ENCODE results near the gene OSTC.

The OSTC gene

DNA sequence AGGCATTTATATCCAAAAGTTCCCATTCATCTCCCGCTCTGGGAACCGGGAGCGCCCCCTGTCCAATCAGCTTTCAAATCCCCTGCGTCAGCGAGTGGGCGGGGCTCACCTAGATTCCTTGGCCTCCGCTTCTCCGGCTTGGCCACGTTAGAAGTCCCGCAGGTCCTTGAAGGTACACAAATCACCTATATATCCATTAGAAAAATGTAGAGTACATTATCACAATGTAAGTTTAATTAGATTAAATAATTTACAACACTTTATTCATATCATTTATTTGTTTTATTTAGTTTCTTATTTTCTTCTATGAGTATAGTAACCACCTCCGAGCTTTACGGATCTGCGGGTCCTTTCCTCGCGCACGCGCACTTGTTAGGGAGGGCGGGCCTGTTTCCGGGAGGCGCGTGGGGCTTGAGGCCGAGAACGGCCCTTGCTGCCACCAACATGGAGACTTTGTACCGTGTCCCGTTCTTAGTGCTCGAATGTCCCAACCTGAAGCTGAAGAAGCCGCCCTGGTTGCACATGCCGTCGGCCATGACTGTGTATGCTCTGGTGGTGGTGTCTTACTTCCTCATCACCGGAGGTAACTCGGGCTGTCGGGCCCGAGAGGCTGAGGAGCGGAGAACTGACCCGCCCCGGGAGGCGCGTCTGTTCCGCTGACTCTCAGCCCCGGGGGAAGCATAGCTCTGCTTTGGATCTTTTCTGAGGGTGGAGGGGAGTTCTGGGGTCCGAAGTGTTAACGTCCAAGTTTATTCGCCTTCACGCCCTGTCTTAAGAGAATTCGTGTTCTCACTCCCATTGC is at the start of gene OSTC:
OSTC (plus strand) TSS at position 388 of the 802 bp plus-strand sequence; CDS start at position 445, 57 bp downstream.
- DNase-seq (ENCODE audit: low spot score), result peak; percentile 58

DNA sequence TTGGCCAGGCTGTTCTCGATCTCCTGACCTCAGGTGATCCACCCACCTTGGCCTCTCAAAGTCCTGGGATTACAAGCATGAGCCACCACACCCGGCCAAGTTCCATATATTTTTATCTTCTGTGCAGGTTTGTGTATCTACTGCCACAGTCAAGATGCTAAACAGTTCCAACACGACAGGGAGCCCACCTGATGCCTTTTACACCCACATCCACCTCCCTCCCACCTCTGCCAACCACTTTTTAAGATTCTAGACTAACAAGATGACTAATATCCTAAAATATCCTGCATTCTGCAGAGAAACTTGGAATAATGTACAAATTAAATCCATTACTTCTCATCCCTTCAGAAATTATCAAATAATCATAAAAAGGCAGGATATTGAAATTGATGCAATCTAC is 49.3 kb upstream of the OSTC start:
- DNase-seq (ENCODE audit: low spot score), result no peak

DNA sequence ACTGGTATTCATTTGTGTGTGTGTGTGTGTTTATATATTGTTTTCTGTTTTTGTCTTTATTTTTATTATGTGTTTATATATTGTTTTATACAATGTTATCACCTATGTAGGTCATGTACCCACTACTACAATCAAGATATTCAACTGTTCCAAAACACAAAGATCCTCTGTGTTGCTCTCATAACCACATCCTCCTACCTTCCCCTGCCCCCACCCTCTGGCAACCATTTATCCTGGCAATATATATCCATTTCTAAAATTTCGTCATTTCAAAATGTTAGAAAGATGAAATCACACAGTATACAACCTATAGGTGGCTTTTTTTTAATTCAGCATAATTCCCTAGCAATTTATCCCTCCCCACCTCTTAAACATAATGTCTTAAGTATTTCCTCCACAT is 48.9 kb upstream of the OSTC start:
- DNase-seq (ENCODE audit: low spot score), result no peak

DNA sequence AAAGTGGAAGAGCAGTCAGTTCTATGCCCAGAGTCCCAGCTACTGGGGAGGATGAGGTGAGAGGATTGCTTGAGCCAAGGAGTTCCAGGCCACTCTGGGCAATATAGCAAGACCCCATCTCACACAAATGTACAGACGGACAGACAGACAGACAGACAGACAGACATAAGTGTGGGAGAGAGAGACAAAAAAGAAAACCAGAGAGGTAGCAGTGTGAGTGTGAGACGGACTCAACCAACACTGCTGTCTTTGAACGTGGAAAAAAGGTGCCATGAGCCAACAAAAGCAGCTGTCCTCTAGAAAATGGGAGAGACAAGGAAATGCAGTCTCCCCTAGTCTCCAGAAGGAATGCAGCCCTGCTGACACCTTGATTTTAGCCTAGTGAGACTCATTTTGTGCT is 48.2 kb upstream of the OSTC start:
- no peak for DNase-seq (ENCODE audit: low spot score)

DNA sequence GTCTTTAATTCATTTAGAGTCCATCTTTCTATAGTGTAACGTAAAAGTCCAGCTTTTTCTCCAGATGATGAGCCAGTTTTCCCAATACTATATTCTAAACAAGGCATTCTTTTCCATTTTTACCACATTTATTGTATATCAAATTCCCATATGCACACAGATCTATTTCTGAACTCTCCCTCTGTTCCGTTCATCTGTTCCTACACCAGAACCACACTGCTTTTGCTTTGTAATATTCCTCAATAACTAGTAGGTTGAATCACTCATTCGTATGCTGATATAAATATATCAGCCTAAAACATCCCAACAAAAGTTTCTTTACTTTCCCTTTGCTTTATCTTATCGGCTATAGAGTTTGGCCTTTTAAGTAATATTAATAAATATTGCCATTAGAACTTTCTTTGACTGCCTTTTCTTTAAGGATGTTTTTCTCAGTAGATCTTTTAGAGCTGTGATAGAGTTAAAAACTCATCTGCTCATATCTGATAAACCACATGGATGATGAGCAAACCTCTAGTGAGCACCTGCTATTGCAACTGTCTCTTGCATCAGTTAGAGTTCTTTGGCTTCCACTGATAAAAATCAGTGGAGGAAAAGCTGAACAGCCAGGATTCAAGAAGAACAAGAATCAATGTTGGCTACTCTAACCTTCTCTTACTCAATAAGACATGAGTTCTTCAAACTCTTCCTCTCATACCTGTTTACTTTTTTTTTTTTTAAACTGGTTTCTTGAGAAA is 43.2 kb upstream of the OSTC start:
- no peak for DNase-seq (ENCODE audit: low spot score)

DNA sequence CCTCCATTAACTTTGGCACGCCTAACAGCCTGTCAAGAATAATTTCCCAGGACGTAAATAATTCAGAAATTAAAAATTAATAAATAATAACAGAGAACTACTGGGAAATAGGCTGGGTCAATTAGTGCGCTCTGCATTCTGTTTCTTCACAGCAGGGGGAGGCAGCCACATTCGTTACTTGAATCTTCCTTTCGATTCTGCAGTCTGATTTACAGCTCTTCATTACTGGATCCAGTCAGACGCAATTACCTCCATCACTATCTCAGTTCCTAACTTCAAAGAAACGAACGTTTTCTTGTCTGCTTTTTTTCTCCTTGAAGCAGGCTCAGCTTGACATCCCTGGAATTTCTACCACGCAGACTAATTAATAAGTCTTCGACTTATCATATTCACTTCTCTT is 39.0 kb upstream of the OSTC start:
- DNase-seq (ENCODE audit: low spot score), result no peak

DNA sequence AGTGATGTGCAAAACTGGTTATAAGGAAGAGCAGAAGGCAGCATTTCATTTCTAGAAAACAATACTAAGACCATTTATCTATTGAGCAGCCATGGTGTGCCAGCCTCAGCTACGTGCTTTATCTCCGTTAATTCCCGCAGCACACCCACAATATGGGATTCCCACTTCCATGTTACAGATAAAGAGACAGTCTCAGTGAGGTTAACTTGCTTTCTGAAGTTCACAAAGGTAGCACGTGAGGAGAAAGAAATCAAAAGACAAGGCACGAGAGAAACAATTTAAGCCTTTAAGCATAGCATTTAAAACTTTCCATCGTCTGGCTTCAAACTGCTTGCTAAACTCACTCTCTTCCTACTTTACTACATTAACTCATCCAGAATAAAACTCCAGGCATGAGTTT is 38.0 kb upstream of the OSTC start:
- no peak for DNase-seq (ENCODE audit: low spot score)

DNA sequence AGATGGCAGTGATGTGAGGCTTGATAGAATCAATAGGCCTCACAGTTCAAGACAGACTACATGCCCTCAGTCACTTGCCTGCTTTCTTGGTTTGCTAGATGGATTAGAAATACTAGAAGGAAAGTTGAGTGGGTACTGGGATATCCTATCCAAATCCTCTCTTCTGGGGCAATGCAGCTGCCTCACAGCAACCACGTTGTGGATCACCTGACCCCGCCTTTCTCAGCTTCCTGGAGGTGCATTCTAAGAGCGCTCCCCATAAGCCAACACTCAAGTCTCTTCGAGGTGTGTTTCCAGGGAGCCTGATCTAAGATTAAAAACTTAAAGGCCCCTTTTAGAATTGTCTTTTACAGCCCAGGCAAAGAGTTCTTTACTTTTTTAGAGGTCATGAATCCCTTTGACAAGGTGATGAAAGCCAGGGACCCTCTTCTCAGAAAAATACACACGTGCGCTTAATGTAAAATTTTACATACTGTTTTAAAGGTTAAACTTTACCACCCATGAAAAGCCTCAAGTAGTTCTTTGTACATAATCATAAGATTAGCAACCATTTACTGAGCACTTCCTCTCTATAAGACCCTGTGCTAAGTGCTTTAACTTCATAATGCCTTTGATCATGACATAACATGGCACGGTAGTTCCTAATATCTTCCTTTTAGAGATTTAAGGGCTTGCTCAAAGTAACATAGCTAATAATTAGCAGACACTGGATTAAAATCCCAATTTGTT is 30.9 kb upstream of the OSTC start:
- no peak for DNase-seq (ENCODE audit: low spot score)

DNA sequence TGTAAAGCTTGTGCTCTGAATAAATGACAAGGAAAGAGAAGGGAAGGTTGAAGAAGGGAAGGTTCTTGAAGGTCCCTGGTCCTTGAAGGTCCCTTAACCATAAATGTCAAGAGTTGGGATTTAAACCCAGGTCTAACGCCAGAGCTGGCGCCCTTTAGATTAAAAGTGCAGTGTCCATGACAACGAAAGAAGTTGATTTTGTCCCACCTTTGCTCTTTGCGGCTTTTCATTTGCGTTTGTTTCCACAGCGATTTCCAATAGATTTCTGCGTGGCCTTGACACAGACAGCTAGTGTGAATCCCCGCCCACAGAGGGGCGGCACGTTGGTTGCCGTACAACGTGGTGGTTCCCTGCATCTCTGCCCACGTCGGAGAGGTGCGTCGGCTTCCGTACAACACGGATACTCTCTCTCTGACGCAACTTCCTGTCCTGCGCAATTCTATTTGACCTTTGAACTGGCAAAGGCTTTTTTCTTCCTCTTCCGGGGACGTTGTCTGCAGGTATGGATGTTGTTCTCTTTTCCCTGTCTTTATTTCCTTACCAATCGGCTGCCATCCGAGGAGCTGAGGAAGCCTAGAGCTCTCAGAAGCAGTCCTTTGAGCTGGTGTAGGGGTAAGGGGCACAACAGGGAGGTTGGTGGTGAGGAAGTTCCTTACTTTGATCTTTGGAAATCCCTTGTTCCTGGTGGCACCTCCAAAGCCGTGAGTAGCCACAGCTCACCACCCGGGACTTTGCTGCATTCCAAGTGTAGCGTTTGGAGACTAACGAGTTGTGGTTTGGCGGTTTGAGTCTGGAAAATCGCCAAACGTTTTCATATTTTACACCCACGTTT is 30.1 kb upstream of the OSTC start, which contains the start of gene RPL34:
RPL34 (plus strand) TSS at position 476 of the 832 bp plus-strand sequence. CDS start 1,384 bp downstream, outside the sequence.
- DNase-seq (ENCODE audit: low spot score), result peak; percentile 60

DNA sequence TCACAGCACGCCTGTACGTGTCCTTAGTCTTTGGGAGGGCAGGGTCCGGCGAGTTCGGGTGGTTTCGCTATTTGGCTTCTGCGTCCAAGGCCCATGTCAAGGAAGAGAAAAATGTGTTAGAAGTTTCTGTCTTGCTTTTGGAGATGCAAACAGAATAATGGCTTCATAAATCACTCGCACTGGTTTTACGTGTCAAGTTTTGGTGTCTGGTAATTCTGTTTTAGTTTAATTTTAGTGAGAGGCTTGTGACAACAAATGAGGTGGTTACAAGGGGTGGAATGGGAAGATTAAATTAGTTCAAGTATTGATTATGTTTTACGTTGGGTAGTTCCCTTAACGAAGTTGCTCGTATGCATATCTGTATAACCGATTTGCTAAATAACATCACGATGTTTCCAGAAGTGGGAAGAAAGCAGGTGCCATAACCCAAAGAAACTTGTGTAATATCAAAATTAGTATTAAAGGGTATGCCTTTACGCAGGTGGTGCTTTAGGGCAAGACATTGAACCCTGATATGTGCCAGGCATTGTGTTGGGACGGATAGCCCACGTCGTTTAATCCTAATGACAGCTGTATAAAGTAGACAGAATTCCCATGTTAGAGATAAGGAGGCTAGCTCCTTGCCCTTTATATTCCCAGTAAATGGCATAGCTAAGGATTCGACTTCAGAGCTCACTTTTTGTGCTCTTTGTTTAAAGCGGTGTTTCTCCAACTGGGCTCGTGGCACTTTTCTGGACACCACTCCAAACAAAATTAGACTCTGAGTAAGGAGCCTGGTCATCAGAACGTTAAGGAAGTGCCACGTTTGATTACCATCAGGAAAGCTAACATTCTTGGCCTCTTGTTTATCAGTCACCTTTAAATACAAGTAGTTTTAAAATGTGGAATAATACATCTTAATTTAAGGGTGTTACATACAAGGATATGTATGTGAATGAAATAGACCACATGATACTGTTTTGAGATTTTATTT is 29.2 kb upstream of the OSTC start:
- DNase-seq (ENCODE audit: low spot score), result no peak

DNA sequence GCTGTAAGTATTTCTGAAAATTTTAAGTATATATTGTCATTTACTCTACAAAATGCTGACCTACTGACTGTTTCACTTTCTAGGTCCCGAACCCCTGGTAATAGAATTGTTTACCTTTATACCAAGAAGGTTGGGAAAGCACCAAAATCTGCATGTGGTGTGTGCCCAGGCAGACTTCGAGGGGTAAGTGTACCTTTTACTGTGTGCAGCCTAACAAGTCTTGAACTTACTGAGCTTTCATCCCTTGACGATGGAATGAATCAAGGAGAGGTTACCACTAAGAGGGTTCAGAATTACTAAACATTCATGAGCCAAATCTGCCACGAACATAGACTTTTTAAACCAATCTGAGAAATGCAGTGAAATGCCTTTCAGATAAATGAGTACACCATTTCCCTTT is 28.4 kb upstream of the OSTC start:
- DNase-seq (ENCODE audit: low spot score), result no peak

DNA sequence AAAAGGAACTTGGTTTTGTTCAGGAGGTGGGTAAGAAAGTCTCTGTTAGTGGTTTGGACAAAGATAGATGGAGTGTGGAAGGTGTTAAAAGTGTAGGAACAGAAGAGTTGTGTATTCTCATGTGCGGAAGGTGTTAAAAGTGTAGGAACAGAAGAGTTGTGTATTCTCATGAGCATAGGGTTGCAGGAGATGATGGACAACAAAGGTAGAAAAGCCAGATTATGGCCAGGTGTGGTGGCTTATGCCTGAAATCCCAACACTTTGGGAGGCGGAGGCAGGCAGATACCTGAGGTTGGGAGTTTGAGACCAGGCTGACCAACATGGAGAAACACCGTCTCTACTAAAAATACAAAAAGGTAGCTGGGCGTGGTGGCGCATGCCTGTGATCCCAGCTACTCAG is 27.6 kb upstream of the OSTC start:
- no peak for DNase-seq (ENCODE audit: low spot score)

DNA sequence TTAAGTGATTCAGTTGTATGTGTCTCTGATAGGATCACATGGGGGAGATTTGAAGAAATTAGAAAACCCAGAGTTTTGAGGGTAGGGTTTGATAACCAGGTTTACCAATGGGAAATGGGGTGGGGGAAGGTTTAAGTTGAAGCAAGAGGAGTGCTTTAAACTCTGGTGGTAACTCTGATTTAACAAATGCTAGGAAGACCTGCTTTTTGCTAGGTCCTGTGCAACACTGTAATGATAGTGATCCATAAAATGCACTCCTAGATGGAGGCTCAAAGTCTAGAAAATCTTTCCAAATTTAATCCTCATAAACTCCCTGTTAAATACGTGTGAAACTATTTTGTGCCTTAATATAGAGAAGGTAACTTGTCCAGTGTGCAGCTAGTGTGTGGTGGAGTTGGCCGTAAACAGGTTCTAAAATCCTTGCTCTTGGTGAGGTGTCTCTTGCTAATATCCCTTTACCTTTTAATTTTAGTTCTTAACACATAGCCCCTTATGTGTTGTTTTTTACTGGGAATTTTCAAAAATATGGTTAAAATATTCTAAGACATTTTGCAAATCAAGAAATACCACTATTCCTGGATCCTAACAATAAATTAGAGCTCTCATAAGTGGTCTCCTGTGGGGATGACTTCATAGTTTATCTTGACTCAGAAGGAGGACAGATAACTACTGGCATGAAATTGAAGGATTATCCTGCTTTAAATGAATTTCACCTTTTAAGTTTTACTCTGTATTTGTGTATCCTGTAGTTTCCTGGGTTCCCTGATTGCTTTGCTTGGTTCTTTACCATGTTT is 25.9 kb upstream of the OSTC start:
- no peak for DNase-seq (ENCODE audit: low spot score)

DNA sequence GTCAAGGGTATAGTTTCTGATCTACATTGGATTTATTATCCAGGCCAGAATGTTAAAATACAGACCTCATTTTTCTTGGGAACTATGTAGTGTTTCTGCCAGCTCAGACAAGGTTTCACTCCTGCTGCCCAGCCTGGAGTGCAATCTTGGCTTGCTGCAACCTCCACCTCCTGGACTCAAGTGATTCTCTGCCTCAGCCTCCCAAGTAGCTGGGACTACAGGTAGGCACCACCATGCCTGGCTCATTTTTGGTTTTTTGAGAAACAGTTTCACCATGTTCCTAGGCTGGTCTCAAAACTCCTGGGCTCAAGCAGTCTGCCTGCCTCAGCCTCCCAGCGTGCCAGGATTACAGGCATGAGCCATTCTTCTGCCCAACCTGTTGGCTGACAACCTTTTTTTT is 24.3 kb upstream of the OSTC start:
- DNase-seq (ENCODE audit: low spot score), result no peak

DNA sequence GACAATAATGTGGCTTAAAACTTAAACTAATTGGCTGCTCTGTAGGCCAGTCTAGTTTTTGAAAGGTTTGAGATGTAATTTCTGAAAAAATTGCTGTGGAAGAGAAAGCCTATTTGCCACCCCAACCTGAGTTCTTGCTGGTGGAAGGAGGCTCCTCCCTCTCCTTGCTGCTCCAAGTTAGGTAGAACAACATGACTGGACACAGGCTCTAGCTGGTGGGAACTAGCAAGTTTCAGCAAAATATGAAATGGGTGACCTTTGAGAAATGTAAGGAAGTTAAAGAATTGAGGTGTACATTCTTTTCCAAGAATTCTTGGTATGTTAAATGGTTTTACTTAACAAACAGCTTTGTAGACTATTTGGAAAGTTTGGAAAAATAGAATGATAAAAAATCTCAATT is 22.0 kb upstream of the OSTC start:
- no peak for DNase-seq (ENCODE audit: low spot score)

DNA sequence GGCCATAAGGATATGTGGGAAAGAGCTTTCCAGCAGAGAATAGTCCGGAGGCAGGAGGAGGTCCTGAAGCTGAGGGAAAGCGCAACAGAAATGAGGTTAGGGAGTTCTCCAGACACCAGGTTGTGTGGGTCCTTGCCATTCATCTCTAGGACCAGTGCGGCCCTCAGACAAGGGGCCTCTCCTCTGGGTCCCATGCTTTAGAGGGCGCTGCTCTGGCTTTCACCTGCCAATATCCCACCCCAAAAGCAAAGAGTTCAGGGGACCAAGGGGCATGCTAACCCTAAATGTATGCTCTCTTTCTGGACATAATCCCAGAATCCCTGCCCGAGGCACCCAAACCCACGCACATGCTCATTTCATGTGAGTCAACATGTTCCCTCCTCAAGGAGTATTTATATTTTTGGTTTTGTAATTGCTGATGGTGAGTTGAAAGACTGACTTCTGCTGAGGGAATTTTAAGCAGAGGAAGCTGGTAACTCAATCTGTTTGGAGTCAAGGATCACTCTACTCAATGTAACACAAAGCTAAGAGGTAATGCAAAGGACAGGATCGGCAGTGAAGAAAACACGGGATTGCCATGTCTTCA is 15.2 kb upstream of the OSTC start:
- DNase-seq (ENCODE audit: low spot score), result no peak

DNA sequence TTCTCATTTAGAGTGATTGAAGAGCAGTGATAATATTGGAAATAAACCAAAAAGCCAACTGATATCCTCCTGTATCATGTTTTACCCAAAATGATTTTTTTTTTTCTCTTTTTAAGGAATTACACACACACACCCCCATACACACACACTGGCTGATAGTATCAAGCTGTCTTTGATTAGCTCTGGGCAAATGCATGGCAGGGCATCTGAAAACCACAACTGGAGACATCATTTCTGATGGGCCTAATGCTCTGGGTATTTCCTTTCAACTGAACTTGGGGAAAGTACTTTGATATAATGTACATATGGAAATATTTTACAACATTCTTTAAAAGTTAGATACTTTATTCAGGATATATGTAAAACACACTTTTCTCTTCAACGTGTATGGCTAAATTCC is 14.2 kb upstream of the OSTC start:
- DNase-seq (ENCODE audit: low spot score), result no peak

DNA sequence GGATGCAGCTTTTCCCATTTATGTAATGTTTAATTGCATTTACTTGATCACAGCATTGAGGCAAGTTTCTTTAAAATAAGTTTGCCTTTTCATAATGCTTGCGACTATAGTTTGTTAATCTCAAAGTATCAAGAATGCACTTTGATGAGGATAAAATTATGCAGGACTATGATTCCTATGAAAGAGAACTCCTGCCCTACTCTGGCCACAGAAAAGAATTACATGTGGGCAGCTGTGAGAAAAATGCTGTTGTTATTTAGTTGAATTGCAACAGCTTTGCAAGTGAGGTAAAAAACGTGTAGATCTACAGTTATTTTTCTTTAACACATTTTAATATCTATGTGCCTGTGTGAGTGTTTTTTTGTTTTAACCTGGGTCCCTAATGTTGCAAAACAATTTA is 12.5 kb upstream of the OSTC start:
- no peak for DNase-seq (ENCODE audit: low spot score)

DNA sequence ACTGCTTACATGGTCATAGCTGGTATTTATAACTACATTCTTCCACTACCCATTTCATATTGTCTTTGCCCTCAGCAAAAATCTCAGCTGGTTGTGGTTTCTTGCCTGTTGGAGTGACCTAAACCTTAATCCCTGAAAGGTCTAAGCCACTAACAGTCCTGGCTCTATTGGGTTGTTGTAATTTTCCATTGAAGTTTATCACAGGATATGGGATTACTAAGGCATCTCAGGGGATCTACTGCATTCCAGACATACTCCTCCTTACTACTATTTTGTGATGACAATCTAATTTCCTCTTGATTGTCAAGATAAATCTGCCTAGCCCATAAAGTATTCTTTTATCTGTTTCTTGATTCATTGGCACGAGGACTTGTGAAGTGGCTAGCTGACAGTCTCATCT is 6.2 kb upstream of the OSTC start:
- DNase-seq (ENCODE audit: low spot score), result no peak

DNA sequence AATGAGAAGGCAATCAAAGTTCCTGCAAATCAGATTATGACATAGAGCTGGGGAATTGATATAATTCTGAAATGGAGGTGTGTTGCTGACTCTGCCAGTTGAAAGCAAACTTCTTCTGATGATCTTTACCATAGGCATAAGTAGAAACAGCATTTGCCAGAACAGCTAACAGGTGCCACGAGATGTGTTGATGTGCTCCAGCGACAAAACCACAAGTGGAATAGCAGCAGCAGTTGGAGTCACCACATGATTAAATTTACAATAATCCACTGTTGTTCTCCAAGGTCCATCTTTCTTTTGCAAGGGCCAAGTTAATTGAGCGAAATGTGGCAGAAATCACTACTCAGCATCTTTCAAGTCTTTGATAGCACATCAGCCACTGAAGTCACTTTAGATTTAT is 3.7 kb upstream of the OSTC start:
- DNase-seq (ENCODE audit: low spot score), result no peak
